GM23338 (cell line): ENCODE results near the gene SUSD3.
"Not testable (repeated sequence)": the region's sequence is repeated elsewhere in the genome, so short reads cannot be mapped to it uniquely, and the experiment has no call there.

Experiments
- CTCF ChIP-seq, 2 experiments: fragments of 200-600 bp in 1 of 2; sonication (generic) in 1 of 2; conservative IDR thresholded peaks; 2 replicates each; pipeline versions ENCODE4 v1.5.1 to v1.6.1; 2016 to 2017; ENCODE audit warnings: antibody characterized with exemption in 2 of 2, low read depth in 2 of 2, mild to moderate bottlenecking in 2 of 2, moderate library complexity in 1 of 2
- EZH2 ChIP-seq: fragments of 200-600 bp; sonication (generic); IDR thresholded peaks from one replicate; pipeline ENCODE4 v1.8.0; 2017; ENCODE audit warnings: antibody characterized with exemption, mild to moderate bottlenecking, low read depth; ENCODE audit not compliant: unreplicated experiment
- EZH2phosphoT487 ChIP-seq: fragments of 200-600 bp; sonication (generic); IDR thresholded peaks from one replicate; pipeline ENCODE4 v1.8.1; 2018; ENCODE audit warnings: antibody characterized with exemption; ENCODE audit not compliant: unreplicated experiment
- POLR2AphosphoS5 ChIP-seq: IDR thresholded peaks from 2 replicates; pipeline ENCODE4 v1.6.1; 2016; ENCODE audit warnings: antibody characterized with exemption, low read depth
- TF ChIP-seq, protein P1 (sequence below): IDR thresholded peaks from one replicate; pipeline ENCODE4 v1.6.1; 2018; ENCODE audit warnings: antibody characterized with exemption; ENCODE audit not compliant: unreplicated experiment

DNA sequence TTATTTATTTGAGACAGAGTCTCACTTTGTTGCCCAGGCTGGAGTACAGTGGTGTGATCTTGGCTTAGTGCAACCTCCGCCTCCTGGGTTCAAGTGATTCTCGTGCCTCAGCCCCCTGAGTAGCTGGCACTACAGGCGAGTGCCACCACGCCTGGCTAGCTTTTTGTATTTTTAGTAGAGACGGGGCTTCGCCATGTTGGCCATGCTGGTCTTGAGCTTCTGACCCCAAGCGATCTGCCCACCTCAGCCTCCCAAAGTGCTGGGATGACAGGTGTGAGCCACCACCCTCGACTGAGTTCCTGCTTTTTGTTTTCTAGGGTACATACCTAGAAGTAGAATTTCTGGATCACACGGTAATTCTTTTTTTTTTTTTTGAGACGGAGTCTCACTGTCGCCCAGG, 42.6 kb downstream of the SUSD3 start:
- not testable (repeated sequence) for TF ChIP-seq CTCF (conservative IDR thresholded peaks at IDR 0.05; ENCODE audit: low read depth in 2 of 2); EZH2phosphoT487; POLR2AphosphoS5; EZH2
- TF ChIP-seq, protein P1, sequence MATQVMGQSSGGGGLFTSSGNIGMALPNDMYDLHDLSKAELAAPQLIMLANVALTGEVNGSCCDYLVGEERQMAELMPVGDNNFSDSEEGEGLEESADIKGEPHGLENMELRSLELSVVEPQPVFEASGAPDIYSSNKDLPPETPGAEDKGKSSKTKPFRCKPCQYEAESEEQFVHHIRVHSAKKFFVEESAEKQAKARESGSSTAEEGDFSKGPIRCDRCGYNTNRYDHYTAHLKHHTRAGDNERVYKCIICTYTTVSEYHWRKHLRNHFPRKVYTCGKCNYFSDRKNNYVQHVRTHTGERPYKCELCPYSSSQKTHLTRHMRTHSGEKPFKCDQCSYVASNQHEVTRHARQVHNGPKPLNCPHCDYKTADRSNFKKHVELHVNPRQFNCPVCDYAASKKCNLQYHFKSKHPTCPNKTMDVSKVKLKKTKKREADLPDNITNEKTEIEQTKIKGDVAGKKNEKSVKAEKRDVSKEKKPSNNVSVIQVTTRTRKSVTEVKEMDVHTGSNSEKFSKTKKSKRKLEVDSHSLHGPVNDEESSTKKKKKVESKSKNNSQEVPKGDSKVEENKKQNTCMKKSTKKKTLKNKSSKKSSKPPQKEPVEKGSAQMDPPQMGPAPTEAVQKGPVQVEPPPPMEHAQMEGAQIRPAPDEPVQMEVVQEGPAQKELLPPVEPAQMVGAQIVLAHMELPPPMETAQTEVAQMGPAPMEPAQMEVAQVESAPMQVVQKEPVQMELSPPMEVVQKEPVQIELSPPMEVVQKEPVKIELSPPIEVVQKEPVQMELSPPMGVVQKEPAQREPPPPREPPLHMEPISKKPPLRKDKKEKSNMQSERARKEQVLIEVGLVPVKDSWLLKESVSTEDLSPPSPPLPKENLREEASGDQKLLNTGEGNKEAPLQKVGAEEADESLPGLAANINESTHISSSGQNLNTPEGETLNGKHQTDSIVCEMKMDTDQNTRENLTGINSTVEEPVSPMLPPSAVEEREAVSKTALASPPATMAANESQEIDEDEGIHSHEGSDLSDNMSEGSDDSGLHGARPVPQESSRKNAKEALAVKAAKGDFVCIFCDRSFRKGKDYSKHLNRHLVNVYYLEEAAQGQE, result not testable (repeated sequence)
